Mammary epithelial cell (primary cell): Measurements from ENCODE around the gene SPON1.

Experiments used
- CTCF ChIP-seq, 2 donors: IDR thresholded peaks in 1 of 2; conservative IDR thresholded peaks in 1 of 2; 2 replicates each; pipeline ENCODE4 v1.5.1; 2011 to 2012; ENCODE audit warnings: inconsistent platforms in 2 of 2, low read length in 2 of 2, mild to moderate bottlenecking in 2 of 2, control low read depth in 1 of 2, low read depth in 1 of 2; ENCODE audit not compliant: insufficient read depth in 1 of 2; ENCODE audit errors: extremely low read depth in 1 of 2
- EZH2 ChIP-seq: IDR thresholded peaks from 2 replicates; pipeline ENCODE4 v1.6.1; 2012; ENCODE audit warnings: low read length, inconsistent platforms, borderline replicate concordance

- TF ChIP-seq CTCF (conservative IDR thresholded peaks at IDR 0.05 in 1 of 2, IDR thresholded peaks at IDR 0.05 in 1 of 2; ENCODE audit: extremely low read depth in 1 of 2, insufficient read depth in 1 of 2, low read depth in 1 of 2, low read length in 2 of 2) (no peak), EZH2 (no peak)
Measured at GRCh38 chr11:13952221-13952620, 10.3 kb upstream of the SPON1 start.
